ENCODE measurements around the gene UBXN10.
"Not testable (repeated sequence)": the region's sequence is repeated elsewhere in the genome, so short reads cannot be mapped to it uniquely, and the experiment has no call there.

Gene UBXN10

DNA sequence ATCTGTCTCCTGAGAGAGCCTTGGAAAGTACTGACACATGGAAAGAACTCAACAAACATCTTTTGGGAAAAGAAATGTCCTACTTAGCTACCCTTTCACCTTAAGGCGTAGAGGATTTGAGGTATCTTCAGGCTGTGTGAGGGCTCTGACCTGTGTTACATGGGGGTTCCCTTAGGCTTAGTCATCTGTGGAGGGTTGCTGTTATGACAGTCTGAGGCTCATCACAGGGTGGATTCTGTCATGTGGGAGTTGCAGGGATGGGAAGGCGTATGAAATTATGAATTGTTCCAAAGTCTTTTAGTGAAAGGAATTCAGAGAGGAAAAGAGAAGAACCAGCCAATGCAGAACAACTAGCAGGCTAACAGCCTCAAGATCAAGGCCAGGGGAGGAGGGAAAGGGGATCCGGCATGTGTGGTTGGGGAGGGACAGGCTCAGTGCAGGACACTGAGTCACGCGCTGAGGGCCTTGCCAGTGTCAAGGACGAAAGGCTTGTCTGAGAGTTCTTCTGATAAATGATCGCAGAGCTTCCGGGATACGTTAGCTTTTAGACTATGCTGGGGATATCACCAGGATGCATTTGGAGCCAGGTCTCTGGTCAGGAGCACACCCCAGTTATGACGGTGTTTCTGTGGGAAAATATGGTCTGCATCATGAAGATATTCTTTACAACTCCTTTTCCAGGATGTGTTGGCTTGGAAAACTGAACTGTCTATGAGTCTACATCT is 25.0 kb downstream of the UBXN10 start:
- no peak for DNase-seq

GRCh38 chr1:20211511-20211931 is 25.6 kb downstream of the UBXN10 start:
- no peak for DNase-seq

DNA sequence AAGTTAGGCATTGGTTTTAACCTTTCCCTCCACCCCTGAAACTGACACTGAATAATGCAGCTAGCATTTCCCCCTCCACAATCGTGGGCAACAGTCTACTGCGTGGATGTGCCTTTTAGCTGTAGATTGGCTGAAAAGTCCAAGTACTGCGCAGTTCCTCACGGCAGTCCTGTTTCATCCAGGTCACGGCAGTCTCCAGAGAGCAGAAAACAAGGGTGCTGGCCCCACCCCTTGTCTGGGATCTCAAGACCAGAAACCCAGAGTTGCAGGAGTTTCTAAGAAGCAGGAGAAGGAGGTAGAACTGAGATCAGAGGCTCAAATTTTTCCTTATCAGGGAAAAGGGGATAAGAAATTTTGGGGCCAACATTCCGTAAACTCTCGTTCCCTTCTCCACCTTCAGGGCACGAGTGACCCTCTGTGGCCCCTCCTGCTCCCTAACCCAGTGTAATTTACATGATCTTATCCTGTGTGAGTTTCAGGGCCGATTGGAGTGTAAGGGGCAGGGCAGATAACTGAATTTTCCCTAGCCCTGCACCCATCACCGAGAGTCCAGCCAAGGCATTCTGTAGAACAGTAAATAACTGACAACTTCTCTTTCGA is 26.3 kb downstream of the UBXN10 start:
- DNase-seq: no peak

DNA sequence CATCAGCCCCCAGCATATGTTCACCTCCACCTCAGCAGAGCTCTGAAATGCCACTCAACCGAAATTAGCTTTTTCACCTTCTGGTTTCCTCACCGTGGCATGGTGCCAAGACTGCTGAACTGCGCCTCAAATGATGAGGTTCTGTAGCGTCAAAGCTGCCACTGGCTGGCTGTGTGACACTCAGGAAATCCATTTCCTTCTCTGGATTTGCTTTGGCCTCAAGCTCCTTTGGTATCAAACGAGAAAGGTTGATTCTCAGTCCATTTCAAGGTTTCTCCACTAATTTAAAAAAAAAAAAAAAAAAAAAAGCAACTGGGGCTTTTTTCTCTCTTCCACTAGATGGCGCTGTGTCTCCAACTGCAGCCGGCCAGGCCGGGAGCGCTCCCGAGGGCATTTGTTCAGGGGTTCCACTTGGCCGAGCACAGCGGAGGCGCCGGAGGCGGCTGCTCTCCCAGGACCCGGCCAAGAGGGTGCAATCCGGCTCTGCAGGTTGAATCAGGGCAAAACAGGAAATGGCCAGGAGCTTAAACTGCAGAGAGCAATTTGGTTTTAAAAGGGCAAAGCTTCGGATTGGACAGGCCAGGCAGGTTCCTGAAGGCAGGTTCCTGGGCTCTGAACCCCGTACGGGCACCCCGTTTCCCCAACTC is 26.9 kb downstream of the UBXN10 start:
- DNase-seq: peak; percentile 58

GRCh38 chr1:20215716-20216115 is 29.8 kb downstream of the UBXN10 start:
- DNase-seq: no peak

GRCh38 chr1:20216574-20216973 is 30.7 kb downstream of the UBXN10 start:
- DNase-seq: no peak

GRCh38 chr1:20219053-20219452 is 33.2 kb downstream of the UBXN10 start:
- not testable (repeated sequence) for DNase-seq

DNA sequence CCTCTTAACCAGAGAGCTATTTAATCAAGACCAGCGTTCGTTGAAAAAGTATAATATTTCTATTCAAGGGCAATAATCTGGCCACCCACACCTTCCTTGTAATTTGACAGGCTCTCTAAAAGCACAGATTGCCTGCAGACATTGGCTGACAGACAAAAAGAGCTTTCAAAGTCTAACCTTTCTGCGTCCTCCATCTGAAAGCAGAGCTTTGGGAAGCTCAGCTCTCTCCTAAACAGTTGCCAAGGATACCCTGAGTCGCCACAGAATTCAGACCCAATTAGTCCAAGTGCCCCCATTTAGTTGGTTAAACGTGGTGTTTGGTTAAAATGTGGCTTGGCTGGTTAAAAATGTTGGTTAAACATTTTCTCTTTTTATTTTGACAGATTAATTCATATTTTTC is 34.1 kb downstream of the UBXN10 start:
- no peak for DNase-seq

- DNase-seq: no peak
Measured at GRCh38 chr1:20223106-20223505, 37.2 kb downstream of the UBXN10 start.

DNA sequence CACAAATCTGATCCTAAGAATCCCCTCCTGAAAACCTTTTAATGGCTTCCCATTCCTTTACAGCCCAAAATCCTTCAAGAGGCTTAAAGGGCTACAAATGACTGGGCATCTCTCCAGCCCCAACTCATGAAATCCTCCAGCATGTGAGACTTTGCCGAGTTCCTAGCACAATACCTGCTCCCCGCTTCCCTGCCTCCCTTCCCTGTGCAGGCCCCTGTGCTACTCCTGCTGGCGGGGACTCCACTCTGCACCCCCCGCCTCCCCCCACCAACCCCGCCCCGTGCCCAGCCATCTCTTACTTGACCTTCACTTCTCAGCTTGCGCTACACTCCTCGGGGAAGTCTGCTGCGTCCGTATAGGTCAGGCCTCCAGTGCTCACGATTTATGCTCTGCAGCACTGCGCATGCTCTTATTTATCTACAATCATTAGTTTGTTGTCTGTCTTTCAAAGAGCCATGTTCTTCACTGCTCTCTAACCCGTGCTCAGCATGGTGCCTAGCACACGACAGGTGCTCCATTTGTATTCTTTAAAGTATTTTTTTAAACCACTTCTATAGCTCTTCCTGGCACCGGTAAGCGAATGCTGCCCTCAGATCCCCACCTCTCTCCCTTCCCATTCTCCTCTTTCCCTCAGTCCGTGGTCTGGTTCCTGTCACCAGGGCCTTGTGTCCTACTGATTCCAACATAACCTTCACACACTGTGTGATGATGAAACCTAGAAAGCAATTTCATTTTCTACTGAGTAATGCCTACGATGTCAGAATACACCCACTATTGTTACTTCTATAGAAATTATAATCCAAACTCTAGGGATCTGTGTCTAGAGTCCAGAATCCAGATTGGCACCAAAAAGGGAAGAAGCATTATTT is 37.9 kb downstream of the UBXN10 start:
- peak; percentile 89 for DNase-seq

GRCh38 chr1:20224546-20224945 is 38.6 kb downstream of the UBXN10 start:
- no peak for DNase-seq

DNA sequence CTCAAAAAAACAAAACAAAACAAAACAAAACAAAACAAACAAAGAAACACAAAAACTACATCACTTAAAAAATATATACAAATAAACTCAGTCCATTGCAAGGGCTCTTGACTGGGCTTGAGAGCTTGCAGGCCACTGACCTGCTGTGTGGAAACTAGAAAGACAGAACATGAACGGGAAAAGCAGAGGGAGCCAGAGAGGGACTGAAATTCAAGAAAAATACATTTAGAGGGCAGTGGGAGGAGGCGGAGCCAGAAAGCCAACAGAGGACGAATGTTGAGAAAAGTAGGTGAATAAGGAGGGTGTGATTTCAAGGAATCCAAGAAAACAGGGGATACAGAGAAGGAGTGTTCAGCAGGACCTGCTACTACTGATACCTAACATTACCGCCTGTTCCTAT is 41.8 kb downstream of the UBXN10 start:
- no peak for DNase-seq

GRCh38 chr1:20228314-20228825 is 42.5 kb downstream of the UBXN10 start:
- no peak for DNase-seq

DNA sequence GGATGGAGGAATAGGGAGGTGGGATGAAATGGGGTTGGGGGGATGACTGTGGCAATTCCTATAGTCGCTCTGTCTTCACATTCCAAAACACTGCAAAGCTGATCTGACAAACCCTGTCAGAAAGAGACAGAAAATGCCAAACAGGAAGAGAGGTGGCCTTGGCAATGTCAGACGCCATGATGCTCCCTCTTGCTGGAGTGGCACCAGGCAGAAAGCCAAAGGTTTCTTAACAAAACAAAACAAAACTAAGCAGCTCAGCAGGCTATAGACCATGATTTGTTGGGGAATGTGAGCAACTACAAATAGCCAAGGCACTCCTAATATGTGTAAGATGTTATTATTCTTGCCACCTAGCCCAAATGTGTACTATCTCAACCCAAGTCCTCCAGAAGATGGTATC is 43.3 kb downstream of the UBXN10 start:
- no peak for DNase-seq

- DNase-seq: not testable (repeated sequence)
Measured at GRCh38 chr1:20232564-20232963, 46.7 kb downstream of the UBXN10 start.

- DNase-seq: no peak
Measured at GRCh38 chr1:20233394-20233793, 47.5 kb downstream of the UBXN10 start.

GRCh38 chr1:20233866-20234265 is 48.0 kb downstream of the UBXN10 start:
- no peak for DNase-seq

DNA sequence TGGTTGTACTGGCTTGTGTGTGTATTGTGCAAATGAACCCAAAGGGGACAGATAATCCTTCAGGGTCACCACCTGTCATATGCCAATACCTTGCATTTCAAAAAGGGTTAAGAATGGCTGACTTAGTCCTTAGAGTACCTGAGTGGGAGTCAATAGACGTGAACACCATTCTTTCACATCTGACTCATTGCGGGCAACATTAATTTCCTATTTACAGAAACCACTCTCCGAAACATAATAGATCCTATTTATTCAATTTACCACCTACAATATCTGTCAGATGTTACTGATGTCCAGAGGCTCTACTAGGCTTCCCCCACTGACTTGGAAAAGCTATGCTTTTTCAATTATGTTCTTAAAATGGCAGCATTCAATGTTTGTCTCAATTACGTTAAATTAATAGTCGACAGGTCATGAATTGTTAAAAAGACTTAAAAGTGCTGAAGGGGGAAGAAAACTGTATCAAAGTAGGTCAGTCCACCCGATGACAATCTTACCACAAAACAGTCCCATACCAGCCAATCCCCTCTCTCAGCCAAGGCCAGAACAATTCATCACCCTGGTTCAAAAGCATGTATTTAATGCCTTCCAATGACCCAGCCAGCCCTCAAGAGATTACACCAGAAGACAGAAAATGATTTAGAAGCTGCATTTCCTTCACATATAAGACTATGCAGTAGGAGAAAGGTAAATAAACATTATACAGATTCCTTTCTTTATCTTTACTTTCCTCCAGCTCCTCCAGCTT is 49.1 kb downstream of the UBXN10 start:
- DNase-seq: no peak

GRCh38 chr1:20237646-20238045 is 51.8 kb downstream of the UBXN10 start:
- DNase-seq: no peak

GRCh38 chr1:20240012-20240411 is 54.1 kb downstream of the UBXN10 start:
- DNase-seq: no peak

GRCh38 chr1:20242890-20243479 is 57.1 kb downstream of the UBXN10 start:
- no peak for DNase-seq

All from NCI-H524 treated with DMSO at 0.1 percent for 48 hours (cell line).